Measurements from ENCODE around the gene C19orf25.

C19orf25 gene

DNA sequence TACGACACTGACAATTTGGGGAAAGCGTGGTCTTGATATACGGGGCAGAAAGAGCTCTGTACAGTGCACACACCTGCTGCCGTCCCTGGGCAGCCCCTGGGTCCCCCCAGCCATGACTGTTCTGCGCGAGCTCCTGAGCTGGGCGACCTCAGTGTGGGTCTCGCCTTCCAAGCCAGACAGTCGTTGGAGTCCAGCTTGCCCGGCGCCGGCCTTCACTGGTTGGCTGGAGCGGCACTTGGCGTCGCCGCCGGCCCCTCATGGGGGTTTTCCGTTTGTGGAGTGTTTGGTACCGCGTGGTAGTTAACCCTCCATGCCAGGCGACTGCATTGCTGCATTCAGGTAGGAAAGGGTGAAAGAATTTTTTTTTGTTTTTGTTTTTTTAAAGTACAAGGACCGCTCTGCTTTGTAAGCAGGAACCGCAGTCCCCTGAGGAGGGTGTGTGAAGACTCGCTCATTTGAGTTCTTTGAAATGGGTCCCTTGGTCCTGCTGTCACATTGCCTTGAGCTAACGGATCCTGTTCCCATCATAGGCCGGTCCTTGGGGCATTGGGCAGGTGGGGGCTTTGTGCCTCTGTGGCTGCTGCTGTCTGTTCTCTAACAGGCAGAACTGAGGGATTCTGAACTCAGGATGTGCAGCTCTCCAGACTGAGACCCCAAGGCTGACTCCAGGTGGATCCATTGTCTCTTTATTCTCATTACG, 51.6 kb downstream of the C19orf25 start:
- no peak for DNase-seq

DNA sequence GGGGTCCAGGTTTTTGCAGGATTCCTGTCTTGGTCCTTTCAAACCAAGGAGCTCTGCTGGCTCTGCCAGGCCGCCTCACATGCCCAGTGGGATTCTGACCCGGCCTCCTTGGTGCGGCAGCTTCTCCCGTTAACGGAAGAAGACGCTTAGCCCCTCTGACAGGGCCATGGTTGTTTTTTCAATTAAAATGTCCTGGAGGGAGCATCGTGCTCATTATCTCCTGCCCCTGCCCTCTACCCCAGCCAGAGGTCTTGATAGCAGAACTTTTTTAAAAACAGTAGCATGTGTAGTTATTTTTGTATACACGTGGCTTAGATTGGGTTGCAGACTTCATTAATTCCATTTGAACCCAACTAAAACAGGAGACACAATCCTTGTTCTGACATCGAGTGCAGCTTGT, 52.3 kb downstream of the C19orf25 start:
- no peak for DNase-seq

DNA sequence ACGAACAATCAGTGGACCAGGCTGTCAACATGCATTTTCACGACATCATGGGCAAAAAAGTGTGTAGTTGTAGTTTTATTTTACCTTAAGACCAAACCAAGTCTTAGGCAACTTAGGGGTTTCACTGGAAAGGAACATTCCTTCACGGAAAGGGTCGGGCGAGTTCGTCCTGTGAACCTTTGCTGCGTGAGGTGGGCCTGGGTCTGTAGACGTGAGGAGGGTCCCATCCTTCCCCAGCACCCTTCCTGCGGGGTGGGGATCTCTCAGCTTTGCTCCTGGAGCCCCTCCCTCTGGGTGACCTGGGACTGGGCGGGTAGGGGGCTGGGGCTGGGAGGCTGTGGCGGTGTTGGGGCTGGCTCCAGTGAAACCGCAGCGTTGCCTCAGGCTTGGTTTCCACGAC, 53.1 kb downstream of the C19orf25 start:
- DNase-seq: no peak

DNA sequence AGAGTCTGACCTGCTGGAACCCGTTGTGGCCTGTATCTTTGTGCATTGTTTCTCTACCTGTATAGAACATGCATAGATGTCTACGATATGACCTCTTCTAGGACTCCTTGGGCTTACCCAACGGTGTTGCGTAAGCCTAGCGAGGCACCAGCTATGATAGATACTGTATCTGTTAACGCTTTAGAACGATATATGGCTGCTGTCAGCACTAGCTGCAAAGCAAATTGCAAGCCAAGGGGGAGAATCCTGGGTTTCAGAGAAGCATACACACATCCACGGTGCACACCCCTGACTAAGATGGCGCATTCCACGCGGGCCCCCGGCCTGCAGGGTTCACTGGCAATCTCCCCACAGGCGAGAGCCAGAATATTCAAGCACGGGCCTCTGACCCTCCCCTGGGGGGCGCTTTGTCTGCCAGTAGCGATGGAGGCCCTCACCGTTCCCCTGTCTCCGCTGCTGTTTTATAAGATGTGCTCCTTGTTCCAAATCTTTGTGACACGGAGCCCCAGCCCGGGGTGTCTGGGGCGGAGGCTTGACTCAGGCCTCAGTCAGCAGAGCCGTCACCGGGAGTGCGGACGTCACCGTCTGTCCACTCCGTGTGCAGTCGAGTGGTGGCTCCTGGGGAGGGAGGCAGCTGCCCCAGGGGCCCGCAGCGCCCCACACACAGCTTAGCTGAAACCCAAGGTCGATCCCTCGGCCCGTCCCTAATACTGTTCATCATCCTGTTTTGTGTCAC, 53.7 kb downstream of the C19orf25 start:
- no peak for DNase-seq

DNA sequence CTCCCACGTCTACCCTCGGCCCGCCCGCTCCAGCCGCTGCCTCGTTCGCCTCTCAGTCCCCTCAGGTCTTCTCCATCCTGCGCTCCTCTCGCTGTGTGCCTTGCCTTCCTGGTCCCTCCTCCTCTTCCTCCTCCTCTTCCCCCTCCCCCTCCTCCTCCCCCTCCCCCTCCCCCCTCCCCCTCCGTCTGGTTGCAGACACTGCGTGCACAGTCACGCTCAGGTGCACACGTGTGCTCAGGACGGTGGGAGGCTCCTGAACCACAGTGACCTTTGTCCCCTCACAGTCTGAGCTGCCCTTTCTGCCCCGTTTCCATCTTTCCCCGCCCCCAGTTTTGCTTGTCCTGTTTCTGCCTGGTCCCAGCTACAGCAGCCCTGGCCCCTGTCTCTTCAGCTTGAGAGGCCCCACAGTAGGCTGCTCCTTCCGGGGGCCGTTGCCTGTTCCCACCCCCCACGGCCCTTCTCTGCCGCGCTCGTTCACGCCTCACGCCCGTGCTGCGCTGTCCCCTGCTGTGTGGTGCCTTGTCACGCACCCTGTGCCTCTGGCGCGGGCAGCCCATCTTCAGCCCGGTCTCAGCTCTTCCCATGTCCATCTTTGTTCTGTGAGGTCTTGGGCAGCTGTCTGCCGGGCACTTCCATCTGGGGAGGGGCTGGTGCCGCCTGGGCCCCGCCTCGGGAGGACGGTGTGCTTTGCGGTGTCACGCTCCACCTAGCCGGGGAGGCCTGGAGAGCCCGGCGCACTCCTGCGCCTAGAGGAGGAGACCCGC, 54.6 kb downstream of the C19orf25 start:
- DNase-seq: no peak

DNA sequence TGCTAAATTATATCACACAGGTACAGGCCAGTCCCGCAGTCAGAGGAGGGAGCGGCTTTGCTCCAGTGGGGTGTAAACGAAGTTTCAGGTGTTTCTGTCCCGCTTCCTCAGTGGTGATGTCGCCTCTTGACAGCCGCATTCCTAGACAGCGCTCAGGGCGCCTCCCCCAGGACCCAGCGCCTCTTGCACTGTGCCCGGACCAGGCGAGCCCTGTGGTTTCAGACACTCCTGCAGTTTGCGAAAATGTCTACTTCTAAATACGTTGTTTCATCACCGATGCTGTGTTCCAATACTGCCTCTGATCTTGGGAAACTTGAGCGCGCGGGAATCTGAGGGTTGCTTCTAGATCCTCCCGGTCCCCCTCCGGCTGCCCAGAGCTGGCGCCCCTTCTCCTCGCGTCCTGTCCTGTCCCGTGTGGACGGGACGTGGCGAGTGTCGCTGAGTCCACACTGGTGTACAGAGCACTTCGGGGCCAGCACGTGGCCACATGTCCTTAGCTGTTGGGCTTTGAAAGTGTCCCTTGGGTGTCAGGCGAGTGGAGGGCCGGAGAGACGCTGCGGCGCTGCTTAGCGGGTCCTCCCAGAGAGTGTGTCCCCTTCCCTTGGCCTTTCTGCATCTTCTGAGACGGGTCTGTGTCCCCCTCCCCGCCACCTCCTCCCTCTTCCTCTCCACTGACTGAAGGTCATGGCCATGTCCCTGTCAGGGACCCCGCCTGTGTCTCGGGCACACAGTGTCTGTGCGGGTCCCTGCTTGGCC, 55.4 kb downstream of the C19orf25 start:
- no peak for DNase-seq

Measured in NCI-H446 (cell line).